Esophagus muscularis mucosa (tissue), 4 donors: ENCODE results near the gene CYTH1. TPM values are rescaled to one million over a fixed set of nuclear protein-coding genes. Genes with fewer than 3 reads are reported as not detected.

Source experiments
- DNase-seq: peaks from one replicate; pipeline ENCODE4 v3.0.0-alpha.2; 2017; ENCODE audit errors: extremely low spot score
- H3K27ac ChIP-seq, 4 donors: fragments of 200-600 bp; sonication (generic); replicated peaks in 1 of 4; 1 replicate in 3 of 4; 2 replicates in 1 of 4; pipeline ENCODE4 v1.5.1; 2016 to 2019; ENCODE audit warnings: mild to moderate bottlenecking in 1 of 4
- H3K27me3 ChIP-seq, 4 donors: fragments of 200-600 bp; sonication (generic); one replicate each; pipeline versions ENCODE4 v1.5.1 to v1.6.0; 2016 to 2019
- H3K36me3 ChIP-seq, 4 donors: fragments of 200-600 bp; sonication (generic); one replicate each; pipeline ENCODE4 v1.5.1; 2016 to 2019
- H3K4me1 ChIP-seq, 4 donors: fragments of 200-600 bp; sonication (generic); one replicate each; pipeline ENCODE4 v1.5.1; 2016 to 2019
- H3K4me3 ChIP-seq, 4 donors: fragments of 200-600 bp; sonication (generic); 1 replicate in 2 of 4; 2 replicates in 2 of 4; pipeline ENCODE4 v1.5.1; 2016 to 2019; ENCODE audit warnings: mild to moderate bottlenecking in 4 of 4, moderate library complexity in 1 of 4
- H3K9me3 ChIP-seq, 4 donors: fragments of 200-600 bp; sonication (generic); 1 replicate in 3 of 4; 2 replicates in 1 of 4; pipeline ENCODE4 v1.5.1; 2016 to 2019
- EP300 ChIP-seq: sonication (generic); formaldehyde crosslinking; IDR thresholded peaks from one replicate; pipeline ENCODE4 v1.6.1; 2017; ENCODE audit warnings: antibody characterized with exemption
- POLR2A ChIP-seq: fragments of 450-650 bp; IDR thresholded peaks from one replicate; pipeline ENCODE4 v1.6.1; 2017; ENCODE audit warnings: antibody characterized with exemption, moderate library complexity, mild to moderate bottlenecking, low read depth
- POLR2AphosphoS5 ChIP-seq, 2 donors: sonication (generic); formaldehyde crosslinking; IDR thresholded peaks; one replicate each; pipeline ENCODE4 v1.6.1; 2017; ENCODE audit warnings: antibody characterized with exemption in 2 of 2
- WGBS: methylation state at CpG from one replicate; pipeline ENCODE4 v1.1.5; 2018; 5-methylcytosine and 5-hydroxymethylcytosine counted together
- intact Hi-C: fragments of 100-400 bp; cut with DNase I; formaldehyde crosslinking; loops from one replicate; pipeline ENCODE4 v1.15.1; 2023
- total RNA-seq, 4 donors: library from RNA; depleted of rRNA; stranded (reverse); fragments of >200 nt; gene quantifications; one replicate each; pipeline versions ENCODE4 v1.1.0 to v1.2.1, GENCODE V29; 2016
- TF ChIP-seq, protein P1 (sequence below), 3 experiments: fragments of 200-600 bp in 2 of 3; fragments of 450-650 bp in 1 of 3; sonication (generic) in 2 of 3; IDR thresholded peaks; one replicate each; pipeline ENCODE4 v1.5.1; 2017 to 2019; ENCODE audit warnings: antibody characterized with exemption in 3 of 3, mild to moderate bottlenecking in 2 of 3, moderate library complexity in 1 of 3

CYTH1 gene
- total RNA-seq, 4 donors from 2014 or later = 25.7 to 39.4 (median 35.7) TPM

DNA sequence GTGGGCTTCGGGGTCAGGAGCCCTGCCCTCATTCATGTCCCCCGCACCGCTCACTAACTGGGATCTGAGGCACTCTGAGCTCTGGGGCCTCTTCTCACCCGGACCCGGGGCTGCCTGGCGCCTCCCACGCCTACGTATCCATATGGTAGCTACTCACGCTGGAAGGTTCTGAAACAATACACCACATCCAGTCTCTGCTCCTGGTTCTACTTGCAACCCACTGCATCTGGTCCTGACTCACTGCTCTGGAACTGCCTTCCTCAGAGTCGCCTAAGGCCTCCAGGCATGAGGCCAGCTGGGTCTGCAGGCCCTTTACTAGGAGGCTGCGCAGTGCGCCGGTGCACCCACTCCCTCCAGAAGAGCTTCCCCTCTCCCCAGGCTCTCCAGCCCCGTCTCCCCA, 40.5 kb upstream of the CYTH1 start:
- Histone ChIP-seq H3K36me3 (peaks cover 78 to 100% (median 98%) of the 10 kb centered on the region in 4 donors), H3K27me3 (no peaks in the 10 kb centered on the region), H3K9me3 (no peaks in the 10 kb centered on the region), H3K4me3 (no peak overlapping the region), H3K4me1 (peaks cover 0 to 15% (median 6%) of the 10 kb centered on the region in 4 donors), H3K27ac (no peak overlapping the region)
- 96% methylated on average over 14 of the region's 14 CpGs for WGBS
- TF ChIP-seq POLR2A (no peak), EP300 (no peak), POLR2AphosphoS5 (IDR thresholded peaks at IDR 0.05) (no peak)
- TF ChIP-seq, protein P1, sequence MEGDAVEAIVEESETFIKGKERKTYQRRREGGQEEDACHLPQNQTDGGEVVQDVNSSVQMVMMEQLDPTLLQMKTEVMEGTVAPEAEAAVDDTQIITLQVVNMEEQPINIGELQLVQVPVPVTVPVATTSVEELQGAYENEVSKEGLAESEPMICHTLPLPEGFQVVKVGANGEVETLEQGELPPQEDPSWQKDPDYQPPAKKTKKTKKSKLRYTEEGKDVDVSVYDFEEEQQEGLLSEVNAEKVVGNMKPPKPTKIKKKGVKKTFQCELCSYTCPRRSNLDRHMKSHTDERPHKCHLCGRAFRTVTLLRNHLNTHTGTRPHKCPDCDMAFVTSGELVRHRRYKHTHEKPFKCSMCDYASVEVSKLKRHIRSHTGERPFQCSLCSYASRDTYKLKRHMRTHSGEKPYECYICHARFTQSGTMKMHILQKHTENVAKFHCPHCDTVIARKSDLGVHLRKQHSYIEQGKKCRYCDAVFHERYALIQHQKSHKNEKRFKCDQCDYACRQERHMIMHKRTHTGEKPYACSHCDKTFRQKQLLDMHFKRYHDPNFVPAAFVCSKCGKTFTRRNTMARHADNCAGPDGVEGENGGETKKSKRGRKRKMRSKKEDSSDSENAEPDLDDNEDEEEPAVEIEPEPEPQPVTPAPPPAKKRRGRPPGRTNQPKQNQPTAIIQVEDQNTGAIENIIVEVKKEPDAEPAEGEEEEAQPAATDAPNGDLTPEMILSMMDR (IDR thresholded peaks at IDR 0.05) = no peak
- DNase-seq = no peak
- intact Hi-C loops = no loop called here

DNA sequence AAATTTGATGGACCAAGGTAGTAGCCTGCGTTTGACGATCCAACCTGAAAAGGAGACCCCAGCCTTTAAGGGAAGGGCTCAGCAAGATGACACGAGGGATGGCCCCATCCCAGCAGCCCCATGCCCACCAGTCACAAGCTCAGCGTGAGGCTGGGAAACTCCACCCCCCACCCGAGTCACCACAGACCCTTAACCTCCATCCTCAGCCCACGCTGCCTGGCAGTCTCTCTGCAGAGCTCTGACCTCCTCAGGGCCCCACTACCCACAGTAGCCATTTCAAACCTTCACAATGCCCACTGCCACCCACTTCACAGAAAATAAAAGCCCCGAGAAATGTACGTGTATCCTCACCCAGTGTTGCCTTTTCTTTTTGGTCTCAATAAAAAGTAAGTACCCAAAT, 39.9 kb upstream of the CYTH1 start:
- Histone ChIP-seq H3K36me3 (peaks cover 78 to 100% (median 98%) of the 10 kb centered on the region in 4 donors), H3K27ac (no peak overlapping the region), H3K4me3 (no peak overlapping the region), H3K9me3 (no peaks in the 10 kb centered on the region), H3K27me3 (no peaks in the 10 kb centered on the region), H3K4me1 (peaks cover 0 to 15% (median 6%) of the 10 kb centered on the region in 4 donors)
- TF ChIP-seq POLR2A (no peak), POLR2AphosphoS5 (IDR thresholded peaks at IDR 0.05) (no peak), EP300 (no peak)
- TF ChIP-seq, protein P1 (IDR thresholded peaks at IDR 0.05) = no peak
- intact Hi-C loops = no loop called here
- 94% methylated on average over 8 of the region's 8 CpGs for WGBS
- DNase-seq = no peak

DNA sequence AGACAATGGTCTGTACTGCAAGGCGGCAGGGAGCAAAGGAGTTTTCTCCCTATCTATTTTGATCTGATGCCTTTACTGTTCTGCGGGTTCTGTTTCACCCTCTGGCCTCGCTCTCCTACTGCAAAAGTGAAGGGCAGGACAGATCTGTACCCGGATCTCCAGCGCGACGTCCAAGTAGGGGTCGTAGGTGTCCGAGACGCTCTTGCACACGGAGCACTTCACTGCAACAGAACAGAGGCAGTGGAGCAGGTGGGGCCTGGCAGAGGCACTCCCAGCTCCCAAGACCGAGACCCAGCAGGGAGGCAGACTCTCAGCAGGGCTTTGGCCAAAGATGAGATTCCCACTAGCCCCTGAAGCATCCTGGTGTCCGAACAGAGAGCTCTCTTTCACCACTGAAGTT, 38.8 kb upstream of the CYTH1 start:
- TF ChIP-seq POLR2AphosphoS5 (IDR thresholded peaks at IDR 0.05) (no peak), POLR2A (no peak), EP300 (no peak)
- TF ChIP-seq, protein P1 (IDR thresholded peaks at IDR 0.05) = no peak
- 84% methylated on average over 8 of the region's 13 CpGs for WGBS
- no peak for DNase-seq
- H3K27ac ChIP-seq = peak overlapping the region in 1 of 4 donors; percentile 52
- peaks cover 83 to 100% (median 98%) of the 10 kb centered on the region in 4 donors for H3K36me3 ChIP-seq
- peaks cover 0 to 15% (median 6%) of the 10 kb centered on the region in 4 donors for H3K4me1 ChIP-seq
- intact Hi-C loops = no loop called here
- H3K27me3 ChIP-seq = no peaks in the 10 kb centered on the region
- no peaks in the 10 kb centered on the region for H3K9me3 ChIP-seq
- H3K4me3 ChIP-seq = no peak overlapping the region

DNA sequence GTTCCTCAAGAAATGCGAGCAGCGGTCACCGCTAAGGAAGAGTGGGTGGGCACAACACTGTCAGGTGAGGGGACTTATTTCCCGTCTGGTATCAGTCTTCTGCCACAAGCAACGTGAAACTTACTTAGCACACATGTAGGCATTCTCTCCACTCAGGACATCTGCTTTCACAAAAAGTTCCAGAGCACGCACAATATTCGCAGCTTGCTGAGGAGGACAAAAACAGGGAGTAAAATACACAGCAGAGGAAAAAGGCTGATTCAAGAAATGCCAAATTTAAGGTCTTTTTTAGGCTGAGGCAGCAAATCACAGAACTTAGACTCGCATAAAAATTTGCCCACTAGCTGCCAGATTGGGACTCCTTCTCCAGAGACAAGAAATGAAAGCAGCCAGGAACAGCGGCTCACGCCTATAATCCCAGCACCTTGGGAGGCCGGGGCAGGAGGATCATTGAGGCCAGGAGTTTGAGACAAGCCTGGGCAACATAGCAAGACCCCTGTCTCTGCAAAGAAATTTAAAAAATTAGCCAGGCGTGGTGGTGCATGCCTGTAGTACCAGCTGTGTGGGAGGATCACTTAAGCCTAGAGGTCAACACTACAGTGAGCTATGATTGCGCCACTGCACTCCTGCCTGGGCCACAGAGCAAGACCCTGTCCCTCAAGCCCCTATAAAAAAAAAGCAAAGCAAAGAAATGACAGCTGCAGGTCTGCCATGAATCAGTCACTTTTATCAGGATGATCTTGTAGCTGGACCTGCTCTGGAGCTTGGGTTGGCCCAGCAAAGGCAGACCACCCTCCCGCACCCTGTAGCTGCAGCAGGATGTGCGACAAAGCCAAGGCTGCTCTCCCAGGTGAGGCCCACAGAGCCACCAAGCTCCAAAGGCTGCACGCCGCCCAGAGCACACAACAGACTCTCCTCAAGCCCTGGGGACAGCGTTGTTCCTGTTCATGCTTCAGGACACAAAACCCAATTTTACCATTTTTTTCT, 38.0 kb upstream of the CYTH1 start:
- intact Hi-C loops = no loop called here
- TF ChIP-seq POLR2A = no peak
- no peak for TF ChIP-seq EP300
- no peak for TF ChIP-seq POLR2AphosphoS5 (IDR thresholded peaks at IDR 0.05)
- TF ChIP-seq, protein P1 (IDR thresholded peaks at IDR 0.05) = no peak
- Histone ChIP-seq H3K27ac (peak overlapping the region in 3 of 4 donors; percentile 20 to 52 (median 32)), H3K27me3 (no peaks in the 10 kb centered on the region), H3K4me1 (peaks cover 0 to 15% (median 6%) of the 10 kb centered on the region in 4 donors), H3K36me3 (peaks cover 89 to 100% (median 98%) of the 10 kb centered on the region in 4 donors), H3K4me3 (no peak overlapping the region), H3K9me3 (no peaks in the 10 kb centered on the region)
- WGBS = 93% methylated on average over 18 of the region's 18 CpGs
- DNase-seq = no peak
